ENCODE results near the gene ZNF212.
"Not testable (repeated sequence)": the region's sequence is repeated elsewhere in the genome, so short reads cannot be mapped to it uniquely, and the experiment has no call there.

ZNF212 gene

GRCh38 chr7:149261829-149262617 is 22.6 kb downstream of the ZNF212 start, which contains the start of gene ZNF783:
TSS of gene ZNF783 (plus strand) at chr7:149262196. CDS start at chr7:149262334, 138 bp downstream.
- TF ChIP-seq CTCF (IDR thresholded peaks at IDR 0.05; ENCODE audit: borderline replicate concordance, control extremely low read depth, extremely low read depth, insufficient read depth, missing control alignments): peak; percentile 95
- peak; percentile 94 for DNase-seq (ENCODE audit: low spot score)
- in situ Hi-C loops (cut with MboI; ENCODE audit: low sequenced_read_pairs, unreplicated experiment): no loop called here

GRCh38 chr7:149266451-149266850 is 27.0 kb downstream of the ZNF212 start:
- no peak for TF ChIP-seq CTCF (IDR thresholded peaks at IDR 0.05; ENCODE audit: borderline replicate concordance, control extremely low read depth, extremely low read depth, insufficient read depth, missing control alignments)
- DNase-seq (ENCODE audit: low spot score): no peak
- in situ Hi-C loops (cut with MboI; ENCODE audit: low sequenced_read_pairs, unreplicated experiment): no loop called here

- no peak for TF ChIP-seq CTCF (IDR thresholded peaks at IDR 0.05; ENCODE audit: borderline replicate concordance, control extremely low read depth, extremely low read depth, insufficient read depth, missing control alignments)
- in situ Hi-C loops (cut with MboI; ENCODE audit: low sequenced_read_pairs, unreplicated experiment): no loop called here
- no peak for DNase-seq (ENCODE audit: low spot score)
Measured at GRCh38 chr7:149267733-149268132, 28.3 kb downstream of the ZNF212 start.

- DNase-seq (ENCODE audit: low spot score); in situ Hi-C loops (cut with MboI; ENCODE audit: low sequenced_read_pairs, unreplicated experiment): not testable (repeated sequence)
Measured at GRCh38 chr7:149274424-149274823, 35.0 kb downstream of the ZNF212 start.

GRCh38 chr7:149277871-149278270 is 38.4 kb downstream of the ZNF212 start:
- in situ Hi-C loops (cut with MboI; ENCODE audit: low sequenced_read_pairs, unreplicated experiment): no loop called here
- no peak for TF ChIP-seq CTCF (IDR thresholded peaks at IDR 0.05; ENCODE audit: borderline replicate concordance, control extremely low read depth, extremely low read depth, insufficient read depth, missing control alignments)
- DNase-seq (ENCODE audit: low spot score): no peak

GRCh38 chr7:149278396-149278795 is 38.9 kb downstream of the ZNF212 start:
- in situ Hi-C loops (cut with MboI; ENCODE audit: low sequenced_read_pairs, unreplicated experiment): no loop called here
- no peak for TF ChIP-seq CTCF (IDR thresholded peaks at IDR 0.05; ENCODE audit: borderline replicate concordance, control extremely low read depth, extremely low read depth, insufficient read depth, missing control alignments)
- DNase-seq (ENCODE audit: low spot score): no peak

- in situ Hi-C loops (cut with MboI; ENCODE audit: low sequenced_read_pairs, unreplicated experiment): no loop called here
- no peak for DNase-seq (ENCODE audit: low spot score)
- no peak for TF ChIP-seq CTCF (IDR thresholded peaks at IDR 0.05; ENCODE audit: borderline replicate concordance, control extremely low read depth, extremely low read depth, insufficient read depth, missing control alignments)
Measured at GRCh38 chr7:149279111-149279743, 39.8 kb downstream of the ZNF212 start.

Data from GM13976 (cell line).